Colonic mucosa (tissue), 4 donors: Measurements from ENCODE around the gene MATN1. TPM values are rescaled to one million over a fixed set of nuclear protein-coding genes. Genes with fewer than 3 reads are reported as not detected.

ENCODE experiments used
- DNase-seq: peaks from one replicate; pipeline ENCODE4 v3.0.0-alpha.2; 2020
- H3K27ac ChIP-seq: fragments of 200-600 bp; one replicate; pipeline ENCODE4 v1.8.0; 2021
- H3K27me3 ChIP-seq: fragments of 200-600 bp; one replicate; pipeline ENCODE4 v1.8.0; 2021
- H3K36me3 ChIP-seq: fragments of 200-600 bp; one replicate; pipeline ENCODE4 v1.8.0; 2021
- H3K4me1 ChIP-seq: fragments of 200-600 bp; one replicate; pipeline ENCODE4 v1.8.0; 2021; ENCODE audit warnings: mild to moderate bottlenecking
- H3K4me3 ChIP-seq: fragments of 200-600 bp; one replicate; pipeline ENCODE4 v1.8.0; 2021
- H3K9ac ChIP-seq, 2 donors: one replicate each; pipeline ENCODE4 v1.7.0; 2013; ENCODE audit warnings: control low read depth in 2 of 2, low read depth in 2 of 2, low read length in 2 of 2
- H3K9me3 ChIP-seq: fragments of 200-600 bp; one replicate; pipeline ENCODE4 v1.8.0; 2021
- CTCF ChIP-seq: fragments of 200-600 bp; IDR thresholded peaks from one replicate; pipeline ENCODE4 v1.8.0; 2022; ENCODE audit warnings: antibody characterized with exemption, mild to moderate bottlenecking
- intact Hi-C: fragments of 100-400 bp; cut with DNase I; formaldehyde crosslinking; loops from one replicate; pipeline ENCODE4 v1.14.1; 2022
- total RNA-seq, 2 donors: library from RNA; stranded (reverse); fragmentation: NEBNext Ultra II Directional in 1 of 2; extraction: Animal tissue kit (Norgen Biotek cat#: 25700) in 1 of 2; gene quantifications; one replicate each; pipeline ENCODE4 v1.2.1, GENCODE V29; 2021
- donor health status: healthy.
- donor health status: DM: no; HTN: no; CAD: no.
- donor health status: DM: no; HTN: no; CAD: no.

Gene MATN1
- total RNA-seq, 2 donors from 2014 or later: not detected

DNA sequence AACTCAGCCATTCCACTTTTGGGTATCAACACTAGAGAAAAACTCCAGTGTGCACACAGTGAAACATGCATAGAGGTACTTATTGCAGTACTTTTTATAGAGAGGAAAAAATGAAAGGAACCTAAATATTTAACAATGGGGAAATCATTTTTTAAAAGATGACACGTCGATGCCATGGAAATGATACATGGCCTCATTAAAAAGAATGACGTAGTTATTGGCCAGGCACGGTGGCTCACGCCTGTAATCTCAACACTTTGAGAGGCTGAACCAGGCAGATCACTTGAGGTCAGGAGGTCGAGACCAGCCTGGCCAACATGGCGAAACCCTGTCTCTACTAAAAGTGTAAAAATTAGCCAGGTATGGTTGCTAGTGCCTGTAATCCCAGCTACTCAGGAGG is 42.5 kb downstream of the MATN1 start:
- Histone ChIP-seq H3K9me3 (no peaks in the 10 kb centered on the region), H3K4me1 (no peaks in the 10 kb centered on the region), H3K4me3 (no peak overlapping the region), H3K27ac (no peak overlapping the region), H3K36me3 (no peaks in the 10 kb centered on the region), H3K27me3 (peaks cover 15% of the 10 kb centered on the region), H3K9ac (no peak overlapping the region)
- DNase-seq: no peak
- intact Hi-C loops: no loop called here
- TF ChIP-seq CTCF: no peak

GRCh38 chr1:30680429-30680828 is 43.0 kb downstream of the MATN1 start:
- H3K4me1 ChIP-seq: no peaks in the 10 kb centered on the region
- no peak overlapping the region for H3K4me3 ChIP-seq
- no peak for TF ChIP-seq CTCF
- intact Hi-C loops: no loop called here
- H3K9ac ChIP-seq: no peak overlapping the region
- peaks cover 15% of the 10 kb centered on the region for H3K27me3 ChIP-seq
- no peaks in the 10 kb centered on the region for H3K9me3 ChIP-seq
- no peak for DNase-seq
- H3K36me3 ChIP-seq: no peaks in the 10 kb centered on the region
- H3K27ac ChIP-seq: no peak overlapping the region

- H3K4me3 ChIP-seq: no peak overlapping the region
- no peak for TF ChIP-seq CTCF
Observed at GRCh38 chr1:30679976-30680305, 43.4 kb downstream of the MATN1 start.

GRCh38 chr1:30679201-30679975 is 44.0 kb downstream of the MATN1 start:
- DNase-seq: no peak
- TF ChIP-seq CTCF: no peak
- peaks cover 7% of the 10 kb centered on the region for H3K27me3 ChIP-seq
- no peaks in the 10 kb centered on the region for H3K36me3 ChIP-seq
- no peak overlapping the region for H3K9ac ChIP-seq
- H3K4me3 ChIP-seq: no peak overlapping the region
- H3K27ac ChIP-seq: no peak overlapping the region
- H3K4me1 ChIP-seq: no peaks in the 10 kb centered on the region
- H3K9me3 ChIP-seq: no peaks in the 10 kb centered on the region
- intact Hi-C loops: no loop called here

More at GRCh38 chr1:30679976-30680305, 43.4 kb downstream of the MATN1 start:
- no peak for DNase-seq
- H3K9ac ChIP-seq: no peak overlapping the region
- peaks cover 13% of the 10 kb centered on the region for H3K27me3 ChIP-seq
- intact Hi-C loops: no loop called here
- no peaks in the 10 kb centered on the region for H3K4me1 ChIP-seq
- no peak overlapping the region for H3K27ac ChIP-seq
- no peaks in the 10 kb centered on the region for H3K36me3 ChIP-seq
- no peaks in the 10 kb centered on the region for H3K9me3 ChIP-seq

- no peak overlapping the region for H3K9ac ChIP-seq
- no peak overlapping the region for H3K27ac ChIP-seq
- peaks cover 2% of the 10 kb centered on the region for H3K27me3 ChIP-seq
- H3K4me1 ChIP-seq: no peaks in the 10 kb centered on the region
- H3K4me3 ChIP-seq: no peak overlapping the region
- H3K36me3 ChIP-seq: no peaks in the 10 kb centered on the region
- no peak for DNase-seq
- TF ChIP-seq CTCF: no peak
- H3K9me3 ChIP-seq: no peaks in the 10 kb centered on the region
- intact Hi-C loops: no loop called here
Observed at GRCh38 chr1:30678209-30678608, 45.2 kb downstream of the MATN1 start.
